GM19395 (cell line): ENCODE measurements around the gene MMP21.

Source experiments
- ATAC-seq: cut with Tn5 transposase; IDR thresholded peaks from one replicate; pipeline ENCODE4 v1.9.1; 2021; ENCODE audit warnings: mild to moderate bottlenecking, moderate library complexity; ENCODE audit not compliant: unreplicated experiment

The MMP21 gene

DNA sequence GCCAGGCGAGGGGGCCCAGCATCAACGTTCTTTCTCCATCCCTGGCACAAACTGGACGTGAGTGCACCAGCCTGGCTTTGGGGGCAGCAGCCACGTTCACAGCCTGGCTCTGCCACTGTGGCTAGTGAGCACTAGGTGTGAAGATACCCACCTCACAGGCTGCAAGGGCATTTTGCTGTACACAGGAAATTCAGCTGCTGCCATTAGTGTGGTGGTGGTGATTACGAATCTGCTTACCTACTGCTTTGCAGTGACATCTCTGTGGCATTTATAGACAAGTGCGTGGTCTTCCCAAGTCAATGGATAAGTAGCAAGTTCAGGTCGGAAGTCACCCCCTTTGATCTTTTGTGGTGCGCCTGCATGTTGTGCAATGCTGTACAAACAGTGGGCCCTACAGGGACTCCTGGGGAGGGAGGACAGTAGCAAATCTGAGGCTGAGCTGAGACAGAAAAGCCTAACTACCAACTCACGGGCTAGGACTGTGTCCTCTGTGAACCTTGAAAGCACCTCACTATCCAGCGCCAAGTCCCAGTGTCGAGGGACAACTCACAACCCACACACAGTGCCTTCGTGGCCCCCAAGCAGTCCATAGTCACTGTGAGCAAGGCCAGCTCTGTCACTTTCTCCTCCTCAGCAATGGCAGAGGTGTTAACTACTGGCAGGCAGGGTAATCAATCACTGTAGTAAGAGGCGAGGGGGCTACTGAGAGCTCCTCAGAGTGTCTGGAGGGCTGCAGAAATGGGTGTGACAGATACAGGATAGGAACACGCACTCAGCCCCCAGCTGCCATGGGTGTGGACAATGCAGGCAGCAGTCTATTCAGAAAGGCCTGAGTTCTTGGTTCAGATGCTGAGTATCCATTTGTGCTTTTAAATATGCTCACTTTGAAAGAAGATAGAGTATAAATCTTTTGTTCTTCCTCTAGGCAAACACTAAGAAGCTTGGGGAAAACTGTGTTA, 17.0 kb upstream of the MMP21 start:
- no peak for ATAC-seq

DNA sequence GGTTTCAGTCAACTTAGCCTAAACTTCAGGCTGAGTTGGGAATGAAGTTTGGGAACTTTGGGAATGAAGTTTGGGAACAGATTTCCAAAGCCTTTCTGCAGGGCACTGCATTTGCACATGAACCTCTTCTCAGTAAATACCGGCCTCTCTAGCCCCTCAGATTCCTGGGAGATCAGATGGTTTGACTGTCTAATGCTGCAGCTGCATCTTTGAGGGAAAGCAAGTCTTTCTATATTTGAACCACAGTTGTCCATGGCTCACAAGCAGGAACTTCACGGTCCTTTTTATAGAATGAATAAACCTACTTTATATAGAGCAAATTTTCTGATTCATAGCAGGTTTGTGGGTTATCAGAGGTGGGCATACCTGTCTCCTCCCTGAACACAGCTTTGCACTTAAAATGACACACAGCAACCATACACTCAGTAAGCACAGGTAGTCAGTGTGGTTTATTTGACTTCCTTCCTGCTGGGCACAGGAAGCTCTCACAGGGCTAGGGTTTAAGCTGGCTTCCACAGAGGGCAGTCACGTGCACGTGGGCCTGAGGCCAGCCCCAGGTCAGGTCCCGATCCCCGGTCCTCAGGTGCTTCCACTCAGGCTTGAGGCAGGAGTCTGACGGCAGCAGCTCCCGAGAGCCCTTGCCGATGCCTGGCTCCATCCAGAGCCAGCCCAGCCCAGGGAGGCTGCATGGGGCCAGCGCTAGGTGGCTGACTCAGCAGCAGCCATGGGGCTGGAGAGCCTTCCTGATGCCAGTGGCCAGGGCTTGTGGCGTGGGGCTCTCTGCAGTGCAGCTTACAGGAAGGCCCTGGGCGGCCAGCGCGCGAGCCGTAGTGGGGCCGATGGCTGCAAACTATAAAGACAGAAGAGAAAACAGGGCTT, 12.8 kb upstream of the MMP21 start:
- no peak for ATAC-seq

DNA sequence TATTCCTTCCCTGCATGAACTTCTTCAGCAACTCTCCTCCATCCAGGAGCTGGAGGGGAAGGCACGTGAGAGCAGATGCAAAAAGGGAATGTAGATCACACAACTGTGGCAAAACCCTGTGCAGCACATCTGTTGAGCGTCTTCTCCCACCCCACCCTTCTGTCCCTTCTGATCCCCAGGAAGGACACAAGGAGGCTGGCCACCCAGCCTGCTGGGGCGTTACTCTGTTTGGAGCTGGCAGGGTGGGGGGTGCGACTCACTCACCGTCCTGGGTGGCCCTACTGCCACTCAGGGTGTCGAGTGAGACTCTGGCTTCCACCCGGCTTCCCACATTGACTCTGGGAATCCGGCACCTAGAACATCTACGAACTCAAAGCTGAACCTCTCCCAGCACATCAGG, 10.2 kb upstream of the MMP21 start:
- no peak for ATAC-seq

DNA sequence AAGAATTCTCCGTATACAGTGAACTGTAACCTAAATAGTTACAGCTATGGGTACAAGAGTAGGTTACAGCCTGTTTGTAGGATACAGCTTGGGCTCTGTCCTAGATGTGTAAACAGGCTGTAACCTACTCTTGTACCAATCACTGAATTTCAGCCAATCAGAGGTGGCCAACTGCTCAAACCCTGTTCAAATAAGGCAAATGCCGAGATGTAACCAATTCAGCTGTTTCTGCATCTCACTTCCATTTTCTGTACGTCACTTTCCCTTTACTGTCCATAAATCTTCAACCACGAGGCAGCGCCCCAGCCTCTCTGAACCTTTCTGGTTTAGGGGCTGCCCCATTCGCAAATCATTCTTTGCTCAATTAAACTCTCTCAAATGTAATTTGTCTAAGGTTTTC, 8.3 kb upstream of the MMP21 start:
- peak; percentile 94 for ATAC-seq

DNA sequence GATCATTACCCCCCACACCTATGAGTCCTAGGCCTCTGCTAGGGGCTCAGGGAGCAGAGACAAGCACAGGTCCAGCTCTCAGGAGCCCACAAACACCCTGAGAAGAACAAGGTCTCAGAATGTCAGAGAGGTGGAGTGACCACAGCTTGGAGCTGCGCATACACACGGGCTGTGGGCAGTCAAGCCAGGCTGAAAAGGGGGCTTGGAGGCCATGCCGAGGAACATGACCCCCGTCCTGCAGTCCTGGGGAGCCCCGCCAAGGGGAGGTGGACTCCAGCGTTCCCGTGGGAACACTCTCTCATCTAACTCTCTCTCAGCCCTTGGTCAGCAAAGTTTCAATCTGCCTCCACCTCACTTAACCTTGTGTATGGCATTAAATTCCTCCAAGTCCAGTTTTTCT, 7.8 kb upstream of the MMP21 start:
- ATAC-seq, result no peak

DNA sequence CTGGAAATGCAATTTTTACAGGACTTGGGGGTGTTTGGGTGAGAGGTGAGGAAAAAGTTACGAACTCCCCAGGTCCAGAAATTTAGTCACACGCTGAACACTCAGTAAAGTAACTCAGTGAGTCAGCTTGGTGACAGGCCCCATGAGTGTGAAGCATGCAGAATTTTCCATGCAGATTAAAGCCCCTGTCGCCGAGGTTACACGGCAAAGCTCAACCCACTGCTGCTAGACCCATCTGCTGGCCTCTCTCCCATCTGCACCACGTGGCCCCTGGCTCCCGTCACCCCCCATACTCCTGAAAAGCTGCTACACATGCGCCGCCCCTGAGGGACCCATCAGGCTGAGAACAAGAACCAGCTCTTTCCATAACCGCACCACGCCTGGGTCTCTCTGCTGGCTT, 7.0 kb upstream of the MMP21 start:
- no peak for ATAC-seq

DNA sequence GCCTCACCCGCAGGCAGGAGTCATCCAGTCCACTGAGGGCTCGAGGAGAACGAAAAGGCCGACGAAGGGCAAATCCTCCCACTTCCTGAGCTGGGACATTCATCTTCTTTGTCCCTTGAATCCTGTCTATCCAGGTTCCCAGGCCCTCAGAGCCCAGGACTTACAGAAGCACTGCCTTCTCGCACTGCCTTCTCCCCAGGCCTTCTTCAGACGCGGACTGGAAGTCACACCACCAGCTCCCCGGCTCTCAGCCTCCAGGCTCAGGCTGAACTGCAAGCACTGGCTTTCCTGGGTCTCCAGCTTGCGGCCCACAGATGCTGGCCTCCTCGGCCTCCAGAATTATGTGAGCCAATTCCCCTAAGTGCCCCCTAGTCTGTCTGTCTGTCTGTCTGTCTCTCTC, 6.4 kb upstream of the MMP21 start:
- no peak for ATAC-seq

DNA sequence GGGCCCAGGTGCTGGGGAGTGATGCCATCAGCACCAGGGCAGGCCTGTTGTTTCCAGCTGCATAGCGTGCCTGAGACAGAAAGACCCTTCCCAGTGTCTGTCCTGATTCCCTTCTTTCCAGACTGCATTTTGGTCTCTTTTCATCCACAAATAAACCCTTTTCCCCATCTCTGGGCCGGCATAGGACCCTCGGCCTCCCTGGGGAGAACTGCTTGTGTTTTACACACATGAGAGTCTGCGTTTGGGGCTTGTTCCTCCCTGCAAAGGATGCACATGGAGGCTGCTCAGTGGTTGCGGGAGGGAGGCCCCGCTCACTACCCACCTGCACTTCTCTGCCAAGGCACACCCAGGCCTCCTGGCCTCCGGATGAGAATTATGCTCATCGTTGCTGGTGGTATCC, 5.8 kb upstream of the MMP21 start:
- no peak for ATAC-seq

DNA sequence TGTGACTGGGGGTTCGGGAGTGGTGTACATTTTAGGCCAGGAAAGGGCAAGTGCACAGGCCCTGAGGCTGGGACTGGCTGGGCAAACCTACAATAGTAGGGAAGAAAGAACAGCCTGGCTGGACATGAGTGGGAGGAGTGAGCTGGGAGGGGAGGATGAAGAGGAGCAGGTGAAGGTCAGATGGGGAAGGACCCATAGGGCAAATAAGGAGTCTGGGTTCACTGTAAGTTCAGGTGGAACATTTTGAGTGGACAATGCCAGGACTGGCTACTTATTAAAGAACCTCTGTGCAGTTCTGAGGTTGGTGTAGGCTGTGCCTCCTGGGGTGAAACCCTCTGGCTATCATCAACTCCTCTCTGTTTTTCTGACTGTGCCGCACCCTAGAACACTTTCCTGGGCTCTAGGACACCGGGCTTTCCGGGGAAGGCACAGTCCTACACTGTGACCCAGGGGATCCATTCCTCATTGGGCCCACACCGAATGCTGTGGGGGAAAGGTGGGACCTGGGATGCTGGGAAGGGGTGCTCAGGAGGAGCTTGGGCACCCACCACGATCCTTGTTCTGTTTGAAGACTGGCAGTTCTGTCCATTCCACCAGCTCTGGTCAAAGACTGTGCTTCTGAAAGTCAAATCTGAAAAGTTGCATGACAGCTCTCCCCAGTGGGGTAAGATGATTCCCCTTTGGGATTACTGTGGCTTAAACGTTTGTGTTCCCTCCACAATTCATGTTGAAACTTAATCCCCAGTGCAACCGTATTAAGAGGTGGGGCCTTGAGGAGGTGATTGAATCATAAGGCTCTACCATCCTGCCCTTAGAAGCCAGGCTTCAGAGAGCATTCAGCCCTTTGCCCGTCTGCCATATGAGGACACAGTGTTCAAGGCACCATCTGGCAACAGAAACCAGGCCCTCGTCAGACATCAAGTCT, 4.0 kb upstream of the MMP21 start:
- no peak for ATAC-seq

DNA sequence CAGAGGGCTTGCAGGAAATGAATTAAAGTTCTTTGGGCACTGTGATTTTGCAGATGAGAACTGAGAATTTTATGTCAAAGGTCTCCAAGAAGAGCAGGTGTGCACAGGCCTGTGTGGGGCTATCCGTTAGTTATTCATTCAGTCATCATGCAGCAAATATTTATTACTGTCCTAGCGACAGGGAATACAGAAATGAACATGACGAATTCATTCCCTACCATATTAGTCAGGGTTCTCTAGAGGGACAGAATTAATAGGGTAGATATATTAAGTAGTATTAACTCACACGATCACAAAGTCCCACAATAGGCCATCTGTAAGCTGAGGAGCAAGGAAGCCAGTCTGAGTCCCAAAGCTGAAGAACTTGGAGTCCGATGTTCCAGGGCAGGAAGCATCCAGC, 2.9 kb upstream of the MMP21 start:
- ATAC-seq, result no peak

DNA sequence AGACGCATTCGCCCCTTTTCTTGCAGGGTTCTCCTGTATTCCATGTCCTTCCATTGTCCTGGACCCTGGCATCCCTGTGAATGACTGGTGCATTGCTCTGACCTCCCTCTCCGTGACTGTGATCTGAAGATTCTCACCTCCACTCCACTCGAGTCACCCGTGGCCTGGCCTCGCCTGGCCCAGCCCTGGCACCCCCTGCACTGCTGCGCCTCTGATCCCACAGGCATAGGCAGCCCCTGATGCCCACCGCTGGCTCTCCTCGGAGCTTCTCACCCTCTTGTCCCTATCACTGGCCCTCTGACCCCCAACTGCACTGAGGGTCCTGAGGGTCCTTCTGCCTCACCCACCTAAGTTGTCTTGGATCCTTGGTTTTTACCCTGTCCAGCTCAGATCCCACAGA, 2.2 kb upstream of the MMP21 start:
- ATAC-seq, result no peak

DNA sequence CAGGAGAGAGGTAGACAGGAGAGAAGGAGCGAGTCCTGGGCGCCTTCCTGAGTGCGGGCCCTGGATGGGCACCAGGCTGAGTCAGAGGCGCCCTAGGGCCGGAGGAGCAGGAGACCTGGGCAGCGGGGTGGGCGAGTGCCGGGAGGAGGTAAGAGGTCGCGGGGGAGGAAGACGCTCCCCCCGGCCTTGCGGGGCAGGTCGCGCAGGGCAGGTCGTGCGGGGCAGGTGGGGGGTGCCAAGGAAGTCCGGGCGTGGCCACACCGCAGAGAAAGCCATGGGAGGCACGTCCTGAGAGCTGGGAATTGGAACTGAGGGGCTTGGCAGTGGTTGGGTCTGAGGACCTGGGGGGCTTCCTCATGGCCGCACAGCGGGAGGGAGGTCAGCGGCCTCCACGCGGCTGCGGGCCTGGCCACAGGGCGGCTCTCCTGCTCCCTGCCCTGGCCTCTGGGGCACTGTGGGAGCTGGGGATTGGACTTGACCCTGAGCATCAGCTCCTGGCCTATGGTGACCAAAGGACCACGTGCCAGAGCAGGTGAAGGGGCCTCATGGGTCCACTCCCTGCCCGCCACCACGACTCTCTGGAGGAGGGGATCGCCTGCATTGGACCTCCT, 935 bp downstream of the MMP21 start:
- no peak for ATAC-seq

DNA sequence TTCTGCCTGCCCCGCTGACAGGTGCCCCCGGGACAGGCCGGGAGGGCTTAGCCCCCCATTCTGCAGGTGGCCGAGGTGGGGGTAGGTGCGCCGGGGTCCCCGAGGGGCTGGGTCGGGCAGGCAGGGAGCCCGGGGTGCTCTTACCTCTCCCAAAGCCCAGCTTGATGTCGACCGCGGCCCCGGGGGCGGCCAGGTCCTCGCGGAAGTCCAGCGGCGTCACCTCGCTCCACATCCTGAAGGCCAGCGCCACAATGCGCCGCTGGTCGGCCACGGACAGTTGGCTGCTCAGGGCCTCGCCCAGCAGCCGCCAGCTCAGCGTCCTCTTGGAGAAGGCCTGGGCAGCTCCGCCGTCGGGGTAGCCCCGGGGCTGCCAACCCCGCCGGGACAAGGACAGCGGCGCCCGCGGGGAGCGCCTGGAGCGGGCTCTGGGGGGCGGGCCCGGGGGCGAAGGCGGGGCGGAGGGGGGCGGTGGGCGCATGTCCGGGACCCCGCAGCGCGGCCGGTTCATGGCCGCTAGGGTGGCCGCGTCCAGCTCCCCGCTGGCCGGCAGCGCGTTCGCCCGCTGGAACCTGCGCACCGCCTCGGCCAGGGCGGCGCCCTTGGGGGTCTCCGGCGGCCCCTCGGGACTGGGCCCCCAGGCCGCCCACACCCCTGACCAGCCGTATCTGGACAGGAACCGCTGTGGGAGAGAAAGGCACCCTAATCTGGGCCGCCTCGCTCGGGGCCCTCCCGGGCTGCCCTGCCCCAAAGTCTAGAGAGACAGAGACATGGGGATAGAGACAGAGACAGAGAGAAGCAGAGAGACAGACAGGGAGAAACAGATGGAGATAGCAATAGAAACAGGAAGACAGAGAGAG, 1.7 kb downstream of the MMP21 start:
- ATAC-seq, result no peak

DNA sequence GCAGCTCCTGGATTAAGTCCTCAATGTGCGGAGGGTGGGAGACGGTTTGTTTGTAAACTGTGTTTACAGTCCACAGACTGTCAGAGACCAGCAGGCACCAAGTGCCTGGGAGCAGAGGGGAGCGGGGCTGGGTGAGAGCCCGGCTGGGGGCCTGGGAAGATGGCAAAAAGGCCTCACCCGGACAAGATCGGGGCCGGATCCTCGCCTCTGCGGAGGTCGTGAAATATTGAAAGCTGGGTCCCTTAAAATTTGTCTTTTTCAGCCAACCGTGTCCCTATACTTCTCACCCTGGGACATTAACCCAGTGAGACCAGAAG, 2.8 kb downstream of the MMP21 start:
- ATAC-seq, result no peak

DNA sequence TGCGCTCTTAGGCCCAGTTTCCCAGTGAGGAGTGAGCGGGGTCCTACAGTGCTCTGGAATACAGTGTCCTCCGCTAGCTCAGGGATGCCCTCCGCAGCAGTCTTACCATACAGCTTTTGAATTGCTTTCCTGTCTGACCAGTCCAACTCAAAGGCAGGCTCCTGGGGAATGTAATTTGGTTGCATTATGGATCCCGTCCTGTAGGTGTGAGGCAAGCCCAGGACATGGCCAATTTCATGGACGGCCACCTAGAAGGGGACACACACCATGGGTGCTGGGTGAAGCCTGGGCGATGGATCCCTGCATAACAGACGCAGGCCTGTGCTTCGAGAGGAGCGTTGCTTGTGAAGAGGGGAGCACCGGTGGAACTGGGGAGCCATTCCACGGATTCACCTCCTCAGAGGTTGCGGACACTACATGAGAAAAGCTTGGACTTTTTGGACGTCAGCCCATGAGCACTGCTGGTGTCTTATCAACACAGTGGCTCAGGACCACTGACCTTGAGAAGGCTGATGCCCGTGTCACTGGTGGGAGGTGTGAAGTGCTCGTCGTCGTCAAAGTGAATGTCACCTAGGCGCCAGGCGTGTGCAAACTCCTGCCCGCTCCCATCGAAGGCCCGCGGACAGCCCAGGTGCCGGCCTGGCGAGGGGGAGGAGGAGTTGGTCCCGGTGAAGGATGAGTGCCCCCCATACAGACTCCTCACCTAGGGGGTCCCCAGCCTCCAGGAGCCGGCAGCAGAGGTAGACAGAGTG, 3.3 kb downstream of the MMP21 start:
- no peak for ATAC-seq

DNA sequence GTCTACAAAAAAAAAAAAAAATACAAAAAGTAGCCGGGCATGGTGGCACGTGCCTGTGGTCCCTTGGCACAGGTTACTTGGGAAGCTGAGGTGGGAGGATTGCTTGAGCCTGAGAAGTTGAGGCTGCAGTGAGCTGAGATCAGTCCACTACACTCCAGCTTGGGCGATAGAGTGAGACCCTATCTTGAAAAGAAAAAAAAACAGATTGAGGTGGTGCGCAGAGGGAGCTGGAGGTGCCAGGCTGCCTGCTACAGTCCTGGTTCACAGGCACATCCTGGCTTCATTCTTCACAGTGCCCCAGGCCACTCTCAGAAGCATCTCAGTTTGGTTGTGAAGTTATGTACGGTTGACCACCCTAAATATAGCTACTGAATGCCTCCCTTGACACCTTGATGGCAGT, 4.8 kb downstream of the MMP21 start:
- no peak for ATAC-seq

DNA sequence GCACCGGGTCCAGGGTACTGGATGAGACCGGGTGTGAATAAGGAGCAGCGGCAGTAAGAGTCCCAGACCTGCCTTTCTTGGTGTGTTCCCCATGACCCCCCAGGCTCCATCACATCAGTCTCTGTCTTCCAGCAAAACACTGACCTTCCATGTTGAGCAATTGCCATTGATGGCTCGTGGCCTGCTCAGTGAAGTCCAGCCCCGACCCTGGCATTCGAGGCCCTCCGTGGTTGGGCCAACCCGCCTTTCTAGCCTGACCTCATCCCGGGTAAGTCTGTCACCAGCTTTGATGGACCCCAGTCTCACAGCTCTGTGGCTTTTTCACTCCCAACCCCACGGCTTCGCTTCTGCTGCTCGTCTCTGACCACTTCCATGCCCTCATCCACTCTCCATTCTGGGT, 6.4 kb downstream of the MMP21 start:
- no peak for ATAC-seq

DNA sequence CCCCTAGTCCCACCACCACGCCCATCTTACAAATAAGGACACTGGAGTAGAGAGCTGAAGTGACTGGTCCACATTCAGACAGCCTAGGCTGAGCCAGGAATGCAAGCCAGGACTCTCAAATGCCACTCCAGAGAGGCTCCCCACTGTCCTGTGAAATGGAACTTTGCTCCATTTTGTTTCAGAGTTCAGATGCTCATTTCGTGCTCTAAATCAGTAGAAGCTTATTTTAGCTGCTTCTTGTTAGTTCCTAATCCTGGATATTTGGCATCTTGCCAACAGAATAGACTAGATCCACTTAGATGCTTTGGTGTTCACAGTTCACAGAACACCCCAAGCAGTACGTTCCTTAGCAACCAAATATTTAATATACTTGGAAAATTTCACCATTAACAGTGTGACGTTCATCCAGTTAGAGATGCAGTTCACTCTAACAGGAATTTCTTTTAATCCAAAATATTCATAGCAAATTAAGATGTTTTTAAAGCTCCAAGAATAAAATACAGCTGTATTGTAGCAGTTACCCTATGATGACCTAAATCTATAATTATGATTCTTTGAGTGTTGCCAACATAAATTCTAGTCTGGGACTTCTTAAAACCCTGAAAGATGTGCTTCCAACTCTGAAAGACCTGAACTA, 7.3 kb downstream of the MMP21 start:
- no peak for ATAC-seq

DNA sequence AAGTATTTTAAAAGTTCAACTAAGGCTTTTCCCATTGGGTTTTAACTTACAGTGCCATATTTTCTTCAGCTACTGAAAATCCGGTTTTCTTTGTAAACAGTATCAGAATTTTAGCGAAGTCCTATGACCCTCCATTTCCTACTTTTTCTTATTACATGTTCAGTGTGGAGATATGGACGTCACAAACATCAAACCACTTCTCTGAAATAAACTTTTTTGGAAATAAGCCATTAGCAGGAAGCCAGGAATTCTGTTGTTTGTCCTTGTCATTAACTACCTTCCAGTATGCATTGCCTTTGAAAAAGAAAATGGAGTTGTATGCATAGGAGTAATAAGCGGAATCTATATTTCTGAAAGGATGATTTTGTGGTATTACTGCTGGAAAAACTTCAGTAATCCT, 9.1 kb downstream of the MMP21 start:
- ATAC-seq, result no peak
